HepG2 (cell line): ENCODE results near the gene THADA. TPM values are rescaled to one million over a fixed set of nuclear protein-coding genes. Genes with fewer than 3 reads are reported as not detected.

Source experiments
- ARID5B ChIP-seq: IDR thresholded peaks from 2 replicates; pipeline ENCODE4 v1.4.0; 2020; ENCODE audit warnings: mild to moderate bottlenecking, missing genetic modification reagents
- CBX1 ChIP-seq: IDR thresholded peaks from one replicate; pipeline ENCODE4 v1.6.1; 2016; ENCODE audit warnings: antibody characterized with exemption, low read depth
- CBX5 ChIP-seq: sonication (generic); formaldehyde crosslinking; IDR thresholded peaks from 2 replicates; pipeline ENCODE4 v1.4.0; 2020; ENCODE audit warnings: missing genetic modification reagents, borderline replicate concordance
- DMTF1 ChIP-seq: sonication (generic); formaldehyde crosslinking; IDR thresholded peaks from 2 replicates; pipeline ENCODE4 v1.4.0; 2020; ENCODE audit warnings: mild to moderate bottlenecking, missing genetic modification reagents
- IKZF4 ChIP-seq: sonication (generic); formaldehyde crosslinking; IDR thresholded peaks from 2 replicates; pipeline ENCODE4 v1.5.1; 2020; ENCODE audit warnings: borderline replicate concordance, mild to moderate bottlenecking, low read depth, missing genetic modification reagents; ENCODE audit errors: not compliant biosample characterization
- KDM4B ChIP-seq: sonication (generic); formaldehyde crosslinking; IDR thresholded peaks from 2 replicates; pipeline ENCODE4 v1.4.0; 2020; ENCODE audit warnings: missing genetic modification reagents
- NFATC3 ChIP-seq: sonication (generic); formaldehyde crosslinking; IDR thresholded peaks from 2 replicates; pipeline ENCODE4 v1.5.1; 2020; ENCODE audit warnings: mild to moderate bottlenecking, missing genetic modification reagents
- NFE2 ChIP-seq: sonication (generic); formaldehyde crosslinking; IDR thresholded peaks from 2 replicates; pipeline ENCODE4 v1.4.0; 2020; ENCODE audit warnings: missing genetic modification reagents
- NFE2L1 ChIP-seq: sonication (generic); formaldehyde crosslinking; IDR thresholded peaks from 2 replicates; pipeline ENCODE4 v1.4.0; 2020; ENCODE audit warnings: missing genetic modification reagents, mild to moderate bottlenecking, borderline replicate concordance
- SOX5 ChIP-seq: IDR thresholded peaks from 2 replicates; pipeline ENCODE4 v1.6.1; 2016; ENCODE audit warnings: borderline replicate concordance
- SP4 ChIP-seq: sonication (generic); formaldehyde crosslinking; IDR thresholded peaks from 2 replicates; pipeline ENCODE4 v1.8.1; 2023; ENCODE audit warnings: mild to moderate bottlenecking, missing genetic modification reagents
- TEF ChIP-seq: sonication (generic); formaldehyde crosslinking; IDR thresholded peaks from 2 replicates; pipeline ENCODE4 v1.5.0; 2020; ENCODE audit warnings: missing genetic modification reagents
- TFDP2 ChIP-seq: sonication (generic); formaldehyde crosslinking; IDR thresholded peaks from 2 replicates; pipeline ENCODE4 v1.4.0; 2020; ENCODE audit warnings: missing genetic modification reagents
- ZBTB21 ChIP-seq: sonication (generic); formaldehyde crosslinking; IDR thresholded peaks from 2 replicates; pipeline ENCODE4 v1.4.0; 2020; ENCODE audit warnings: missing genetic modification reagents
- ZFP91 ChIP-seq: sonication (generic); formaldehyde crosslinking; IDR thresholded peaks from 2 replicates; pipeline ENCODE4 v1.9.0; 2022; ENCODE audit warnings: missing genetic modification reagents, mild to moderate bottlenecking, borderline replicate concordance
- ZNF331 ChIP-seq: sonication (generic); formaldehyde crosslinking; IDR thresholded peaks from 2 replicates; pipeline ENCODE4 v1.4.0; 2020; ENCODE audit warnings: missing genetic modification reagents
- ZNF567 ChIP-seq: sonication (generic); formaldehyde crosslinking; IDR thresholded peaks from 2 replicates; pipeline ENCODE4 v1.8.1; 2023; ENCODE audit warnings: mild to moderate bottlenecking, missing genetic modification reagents, borderline replicate concordance
- ZNF788 ChIP-seq: sonication (generic); formaldehyde crosslinking; IDR thresholded peaks from 2 replicates; pipeline ENCODE4 v1.5.0; 2020; ENCODE audit warnings: mild to moderate bottlenecking, missing genetic modification reagents, borderline replicate concordance
- ZSCAN31 ChIP-seq: sonication (generic); formaldehyde crosslinking; IDR thresholded peaks from 2 replicates; pipeline ENCODE4 v1.5.0; 2020; ENCODE audit warnings: low read depth, mild to moderate bottlenecking, missing genetic modification reagents
- polyA plus RNA-seq, 8 experiments: library from polyadenylated mRNA; depleted of rRNA in 3 of 8; stranded (reverse) in 7 of 8; unstranded in 1 of 8; fragments of >200 nt; fragmentation: Illumina TruSeq in 4 of 8; extraction: Trizol in 4 of 8; gene quantifications; 2 replicates each; pipeline versions ENCODE4 v1.2.1 to v1.2.3, GENCODE V29; 2011 to 2016; ENCODE audit warnings: low read depth in 4 of 8, missing spikeins in 1 of 8, mixed read lengths in 1 of 8; ENCODE audit not compliant: insufficient read depth in 1 of 8
- total RNA-seq, 5 experiments: library from RNA; depleted of rRNA; stranded (reverse); fragments of >200 nt; fragmentation: Illumina TruSeq; extraction: Trizol; gene quantifications; 2 replicates each; pipeline ENCODE4 v1.2.3, GENCODE V29; 2016; ENCODE audit warnings: low read depth in 1 of 5

THADA gene
- total and polyA plus RNA-seq, 2 of the 13 experiments (the other 11 are each of a cell fraction or from before 2014, with no cell fraction given) = 12.7 to 21.7 TPM

GRCh38 chr2:43194121-43194869 is 401.5 kb downstream of the THADA start (continued):
- TF ChIP-seq ZNF788 (CRISPR knock-in tag) (peak; percentile 52; the same call in 1 of the 2 replicates), TEF (no peak), NFE2L1 (CRISPR knock-in tag) (0 out of 2 replicates have a peak, but pooled peaks have one; percentile 53), ARID5B (CRISPR knock-in tag) (peak; percentile 94), NFE2 (CRISPR knock-in tag) (no peak), IKZF4 (CRISPR knock-in tag) (peak; percentile 64), ZNF331 (CRISPR knock-in tag) (peak; percentile 87; the same call in 1 of the 2 replicates), ZNF567 (CRISPR knock-in tag) (peak; percentile 77; the same call in 1 of the 2 replicates), CBX1 (peak; percentile 89), KDM4B (CRISPR knock-in tag) (peak; percentile 41; the same call in 1 of the 2 replicates), NFATC3 (CRISPR knock-in tag) (no peak), DMTF1 (CRISPR knock-in tag) (no peak), TFDP2 (CRISPR knock-in tag) (peak; percentile 45; the same call in 1 of the 2 replicates), ZFP91 (CRISPR knock-in tag) (peak; percentile 80), ZBTB21 (no peak), SP4 (CRISPR knock-in tag) (peak; percentile 11; the same call in 1 of the 2 replicates), ZSCAN31 (CRISPR knock-in tag) (peak; percentile 36; the same call in 1 of the 2 replicates), CBX5 (CRISPR knock-in tag) (peak; percentile 82; the same call in 1 of the 2 replicates), SOX5 (CRISPR knock-in tag) (peak; percentile 97)
